NB4 (cell line): ENCODE measurements around the gene HSPBP1.

ENCODE experiments used
- DNase-seq: peaks from one replicate; pipeline ENCODE4 v3.0.0; 2010; ENCODE audit warnings: low read depth
- H3K4me3 ChIP-seq: one replicate; pipeline ENCODE4 v1.5.1; 2011; ENCODE audit warnings: mild to moderate bottlenecking, low read depth, low read length, moderate library complexity
- MYC ChIP-seq: IDR thresholded peaks from 2 replicates; pipeline ENCODE4 v1.6.1; 2011; ENCODE audit warnings: low read depth, low read length
- POLR2A ChIP-seq: IDR thresholded peaks from 2 replicates; pipeline ENCODE4 v1.6.1; 2011; ENCODE audit warnings: mild to moderate bottlenecking; ENCODE audit not compliant: insufficient read length; ENCODE audit errors: extremely low read depth
- TF ChIP-seq, protein P1 (sequence below): IDR thresholded peaks from 2 replicates; pipeline ENCODE4 v1.6.1; 2011; ENCODE audit warnings: low read depth, low read length
- TF ChIP-seq, protein P2 (sequence below): IDR thresholded peaks from one replicate; pipeline ENCODE4 v1.5.1; 2012; ENCODE audit warnings: low read depth, low read length

Gene HSPBP1

DNA sequence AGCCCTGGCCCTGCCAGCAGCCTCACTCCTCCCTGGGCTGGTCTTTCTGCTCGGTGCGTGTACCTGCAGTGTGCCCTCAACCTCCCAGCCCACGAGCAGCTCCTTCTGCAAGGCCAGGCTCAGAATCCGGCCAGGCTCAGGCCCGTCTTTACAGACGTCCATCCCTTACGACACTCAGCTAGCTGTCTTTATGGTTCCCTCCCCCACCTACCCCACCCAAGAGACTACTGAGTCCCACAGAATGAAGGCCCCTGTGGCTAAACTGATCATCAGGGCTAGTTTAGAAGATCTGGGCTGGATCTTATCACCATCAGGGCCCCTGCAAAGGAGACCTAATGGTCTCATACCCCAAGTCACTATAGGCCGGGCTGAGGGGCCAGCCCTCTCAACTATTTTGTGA lies 34.5 kb upstream of the HSPBP1 start:
- TF ChIP-seq, protein P1, sequence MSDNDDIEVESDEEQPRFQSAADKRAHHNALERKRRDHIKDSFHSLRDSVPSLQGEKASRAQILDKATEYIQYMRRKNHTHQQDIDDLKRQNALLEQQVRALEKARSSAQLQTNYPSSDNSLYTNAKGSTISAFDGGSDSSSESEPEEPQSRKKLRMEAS = no peak
- TF ChIP-seq POLR2A (no peak), MYC (no peak)
- TF ChIP-seq, protein P2, sequence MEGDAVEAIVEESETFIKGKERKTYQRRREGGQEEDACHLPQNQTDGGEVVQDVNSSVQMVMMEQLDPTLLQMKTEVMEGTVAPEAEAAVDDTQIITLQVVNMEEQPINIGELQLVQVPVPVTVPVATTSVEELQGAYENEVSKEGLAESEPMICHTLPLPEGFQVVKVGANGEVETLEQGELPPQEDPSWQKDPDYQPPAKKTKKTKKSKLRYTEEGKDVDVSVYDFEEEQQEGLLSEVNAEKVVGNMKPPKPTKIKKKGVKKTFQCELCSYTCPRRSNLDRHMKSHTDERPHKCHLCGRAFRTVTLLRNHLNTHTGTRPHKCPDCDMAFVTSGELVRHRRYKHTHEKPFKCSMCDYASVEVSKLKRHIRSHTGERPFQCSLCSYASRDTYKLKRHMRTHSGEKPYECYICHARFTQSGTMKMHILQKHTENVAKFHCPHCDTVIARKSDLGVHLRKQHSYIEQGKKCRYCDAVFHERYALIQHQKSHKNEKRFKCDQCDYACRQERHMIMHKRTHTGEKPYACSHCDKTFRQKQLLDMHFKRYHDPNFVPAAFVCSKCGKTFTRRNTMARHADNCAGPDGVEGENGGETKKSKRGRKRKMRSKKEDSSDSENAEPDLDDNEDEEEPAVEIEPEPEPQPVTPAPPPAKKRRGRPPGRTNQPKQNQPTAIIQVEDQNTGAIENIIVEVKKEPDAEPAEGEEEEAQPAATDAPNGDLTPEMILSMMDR = no peak
- H3K4me3 ChIP-seq = no peak overlapping the region
- DNase-seq = no peak

DNA sequence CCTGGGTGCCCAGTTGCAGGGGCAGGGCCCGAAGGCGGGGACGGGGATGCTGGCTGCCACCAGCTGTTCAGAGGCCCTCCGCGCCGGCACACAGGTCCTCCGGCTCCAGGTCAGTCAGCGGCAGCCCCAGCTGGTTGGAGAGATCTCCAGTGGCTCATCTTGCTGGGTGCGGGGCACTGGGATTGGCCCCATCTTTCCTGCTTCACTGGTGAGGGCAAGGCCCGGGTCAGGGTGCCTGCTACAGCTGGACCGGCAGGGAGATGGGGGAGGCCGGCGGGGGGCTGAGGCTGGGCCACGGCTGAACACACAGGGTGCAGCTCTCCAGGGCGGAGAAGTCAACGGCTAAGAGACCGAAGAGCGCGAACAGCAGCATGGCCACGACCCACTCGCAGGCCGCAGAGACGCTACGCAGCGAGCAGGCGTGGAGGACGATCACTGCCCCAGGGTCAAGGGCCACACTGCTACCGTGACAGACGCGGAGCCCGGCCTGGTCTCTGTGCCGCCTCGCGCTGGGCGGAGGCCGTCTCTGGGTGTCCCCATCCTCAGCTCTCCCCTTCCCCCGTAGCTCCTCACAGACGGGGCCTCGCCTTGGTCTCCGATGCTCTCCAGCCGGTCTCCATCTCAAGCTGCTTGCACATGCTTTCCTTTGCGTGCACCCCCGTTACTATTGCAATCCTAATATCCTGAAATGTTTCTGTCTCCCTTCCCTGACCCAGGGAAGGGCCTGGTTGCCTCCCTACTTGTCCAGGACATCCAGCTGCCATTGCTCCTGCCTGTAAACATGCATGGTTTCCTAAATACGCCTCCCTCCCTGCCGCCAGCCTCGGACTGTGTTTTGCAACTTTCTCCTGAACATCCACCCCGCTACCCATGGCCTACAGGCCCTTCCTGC lies 33.0 kb upstream of the HSPBP1 start:
- no peak for DNase-seq
- TF ChIP-seq MYC (no peak), POLR2A (no peak)
- TF ChIP-seq, protein P2 = no peak
- TF ChIP-seq, protein P1 = no peak

DNA sequence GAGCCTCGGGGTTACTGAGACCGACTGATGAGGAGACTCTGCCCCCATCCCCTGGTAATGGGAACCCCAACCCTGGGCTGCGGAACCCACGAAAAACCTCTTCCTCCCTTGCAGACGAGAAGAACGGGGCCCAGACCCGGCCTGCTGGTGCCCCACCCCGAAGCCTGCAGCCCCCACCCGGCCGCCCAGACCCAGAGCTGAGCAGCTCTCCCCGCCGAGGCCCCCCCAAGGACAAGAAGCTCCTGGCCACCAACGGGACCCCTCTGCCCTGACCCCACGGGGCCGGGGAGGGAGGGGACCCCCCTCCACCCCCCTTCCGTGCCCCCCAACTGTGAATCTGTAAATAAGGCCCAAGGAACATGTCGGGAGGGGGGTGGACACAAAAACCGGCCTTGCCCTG lies 31.9 kb upstream of the HSPBP1 start:
- H3K4me3 ChIP-seq = no peak overlapping the region
- TF ChIP-seq, protein P2 = no peak
- TF ChIP-seq MYC = no peak
- TF ChIP-seq, protein P1 = no peak
- no peak for TF ChIP-seq POLR2A
- DNase-seq = no peak

More for the DNA sequence above, 33.0 kb upstream of the HSPBP1 start:
- H3K4me3 ChIP-seq = no peak overlapping the region

DNA sequence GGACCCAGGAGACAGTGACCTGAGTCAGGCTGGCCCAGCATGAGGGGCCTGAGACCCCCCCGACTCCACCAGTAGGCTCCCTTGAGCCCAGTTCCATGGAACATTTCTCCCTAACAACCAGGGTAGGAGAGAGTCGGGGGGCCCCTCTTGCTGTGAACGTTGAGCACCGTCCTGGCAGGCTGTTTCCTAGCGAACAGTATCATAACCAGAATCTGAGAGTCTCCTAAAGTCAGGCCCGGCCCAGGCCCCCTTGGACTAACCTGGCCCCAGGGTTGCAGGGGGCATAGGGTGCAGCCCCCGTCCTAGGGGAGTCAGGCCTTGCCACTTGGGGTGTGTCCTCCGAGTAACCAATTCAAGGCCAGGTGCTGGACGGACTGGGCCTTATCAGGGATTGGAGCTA lies 31.5 kb upstream of the HSPBP1 start:
- DNase-seq = no peak
- no peak for TF ChIP-seq POLR2A
- TF ChIP-seq, protein P2 = no peak
- TF ChIP-seq, protein P1 = no peak
- no peak for TF ChIP-seq MYC
- no peak overlapping the region for H3K4me3 ChIP-seq

DNA sequence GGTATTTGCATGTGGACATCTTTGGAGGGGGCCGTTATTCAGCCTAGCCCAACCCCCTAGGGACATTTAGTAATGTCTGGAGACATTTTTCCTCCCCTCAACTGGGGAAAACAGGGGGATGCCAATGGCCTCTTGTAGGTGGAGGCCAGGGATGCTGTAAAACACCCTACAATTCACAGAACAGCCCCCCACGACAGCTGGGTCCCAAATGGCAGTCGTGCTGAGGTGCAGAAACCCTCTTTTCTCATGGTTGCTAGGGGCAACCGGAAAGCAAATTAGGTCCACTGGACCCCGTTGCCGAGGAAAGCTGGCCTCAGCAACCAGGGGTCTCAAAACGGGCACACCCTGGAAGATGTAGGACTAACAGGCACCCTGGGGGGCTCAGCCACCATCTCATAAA lies 30.6 kb upstream of the HSPBP1 start:
- H3K4me3 ChIP-seq = no peak overlapping the region
- TF ChIP-seq, protein P1 = no peak
- no peak for TF ChIP-seq MYC
- TF ChIP-seq, protein P2 = no peak
- TF ChIP-seq POLR2A = no peak
- DNase-seq = no peak
